CD4-positive, alpha-beta memory T cell (primary cell): ENCODE results near the gene CPXM2. TPM values are rescaled to one million over a fixed set of nuclear protein-coding genes. Genes with fewer than 3 reads are reported as not detected.

ENCODE experiments used
- CTCF ChIA-PET: fragments of 350-600 bp; sonication (Branson Sonifier 250); formaldehyde crosslinking; loops from one replicate; lab custom pipeline; 2021; ENCODE audit warnings: inconsistent platforms; ENCODE audit not compliant: partially characterized antibody; lab: Charles Lee
- POLR2A ChIA-PET: fragments of 350-600 bp; sonication (Branson Sonifier 250); formaldehyde crosslinking; loops from one replicate; lab custom pipeline; 2021; ENCODE audit not compliant: partially characterized antibody; lab: Charles Lee
- DNase-seq, 5 donors: peaks; one replicate each; pipeline versions ENCODE4 v3.0.0 to v3.0.0-alpha.2; 2020 to 2022; ENCODE audit warnings: mixed read lengths in 1 of 5
- H3K27ac ChIP-seq: one replicate; pipeline ENCODE4 v1.7.0; 2013; ENCODE audit warnings: low read depth, low read length
- H3K27me3 ChIP-seq: 2 replicates; pipeline ENCODE4 v1.7.0; 2013; ENCODE audit warnings: mild to moderate bottlenecking, low read length, moderate library complexity; ENCODE audit not compliant: insufficient read depth
- H3K36me3 ChIP-seq: 2 replicates; pipeline ENCODE4 v1.7.0; 2013; ENCODE audit warnings: mild to moderate bottlenecking, low read length, moderate library complexity; ENCODE audit not compliant: insufficient read depth
- H3K4me1 ChIP-seq: 2 replicates; pipeline ENCODE4 v1.7.0; 2013; ENCODE audit warnings: mild to moderate bottlenecking, low read length, moderate library complexity; ENCODE audit not compliant: insufficient read depth
- H3K4me3 ChIP-seq, 2 donors: one replicate each; pipeline ENCODE4 v1.7.0; 2013; ENCODE audit warnings: low read length in 2 of 2, mild to moderate bottlenecking in 1 of 2
- H3K9me3 ChIP-seq, 2 donors: one replicate each; pipeline ENCODE4 v1.7.0; 2013; ENCODE audit warnings: low read length in 2 of 2, control low read depth in 1 of 2; ENCODE audit not compliant: control insufficient read depth in 1 of 2
- H3K27ac Mint-ChIP-seq, 7 donors: one replicate each; pipeline ENCODE4 v1.8.0; 2020 to 2021; ENCODE audit warnings: mixed read lengths in 7 of 7, mild to moderate bottlenecking in 6 of 7, inconsistent platforms in 3 of 7, moderate library complexity in 3 of 7
- H3K27me3 Mint-ChIP-seq, 2 donors: one replicate each; pipeline ENCODE4 v1.8.0; 2020 to 2021; ENCODE audit warnings: mixed read lengths in 2 of 2
- H3K36me3 Mint-ChIP-seq, 2 donors: one replicate each; pipeline ENCODE4 v1.8.0; 2020 to 2021; ENCODE audit warnings: mixed read lengths in 2 of 2, inconsistent platforms in 1 of 2, mild to moderate bottlenecking in 1 of 2
- H3K4me1 Mint-ChIP-seq, 4 donors: one replicate each; pipeline ENCODE4 v1.8.0; 2020 to 2021; ENCODE audit warnings: mixed read lengths in 4 of 4, mild to moderate bottlenecking in 1 of 4
- H3K4me3 Mint-ChIP-seq, 8 donors: one replicate each; pipeline ENCODE4 v1.8.0; 2020 to 2021; ENCODE audit warnings: mixed read lengths in 8 of 8, mild to moderate bottlenecking in 7 of 8, moderate library complexity in 6 of 8, inconsistent platforms in 3 of 8
- H3K9me3 Mint-ChIP-seq, 8 donors: one replicate each; pipeline ENCODE4 v1.8.0; 2020 to 2021; ENCODE audit warnings: mixed read lengths in 8 of 8, mild to moderate bottlenecking in 5 of 8, inconsistent platforms in 3 of 8, moderate library complexity in 1 of 8
- intact Hi-C: fragments of 100-400 bp; cut with micrococcal nuclease; formaldehyde crosslinking; loops from one replicate; pipeline ENCODE4 v1.15.1; 2023
- polyA plus RNA-seq, 2 donors: library from polyadenylated mRNA; unstranded; fragments of 300-500 nt; fragmentation: Illumina TruSeq; gene quantifications; one replicate each; pipeline ENCODE4 v1.2.3, GENCODE V29; 2021
- total RNA-seq, 2 experiments: library from RNA; stranded (reverse); gene quantifications; one replicate each; pipeline ENCODE4 v1.2.3, GENCODE V29; 2021

CPXM2 gene
- total and polyA plus RNA-seq, 4 experiments from 2014 or later: not detected

DNA sequence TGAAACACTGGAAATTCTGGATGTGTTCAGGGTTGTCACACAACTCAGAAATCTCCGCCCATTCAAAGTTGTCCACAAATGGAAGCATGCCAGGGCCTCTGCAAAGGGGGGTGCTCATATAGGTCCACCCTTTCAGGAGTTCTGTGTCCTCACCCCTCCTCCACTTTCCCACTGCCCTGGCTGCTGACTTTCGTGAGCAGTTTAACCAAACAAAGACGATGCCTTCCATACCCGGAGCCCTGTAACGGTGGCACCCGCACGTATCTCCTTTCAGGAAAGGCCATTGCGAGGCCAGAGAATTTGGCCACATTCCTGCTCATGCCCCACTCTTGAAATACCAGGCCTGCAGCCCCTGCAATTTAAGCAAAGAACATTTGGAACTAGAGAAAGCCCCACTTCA lies 1.4 kb downstream of the CPXM2 start:
- Histone ChIP-seq H3K36me3 (no peaks in the 10 kb centered on the region), H3K27ac (no peak overlapping the region), H3K9me3 (no peaks in the 10 kb centered on the region), H3K4me3 (no peak overlapping the region), H3K27me3 (no peaks in the 10 kb centered on the region), H3K4me1 (no peaks in the 10 kb centered on the region)
- no peak overlapping the region for H3K27ac Mint-ChIP-seq
- H3K27me3 Mint-ChIP-seq: peaks cover 9 to 22% of the 10 kb centered on the region in 2 donors
- no peaks in the 10 kb centered on the region for H3K36me3 Mint-ChIP-seq
- DNase-seq: no peak
- POLR2A ChIA-PET: no interaction called here
- peaks cover 0 to 5% (median 0%) of the 10 kb centered on the region in 4 donors for H3K4me1 Mint-ChIP-seq
- intact Hi-C loops: no loop called here
- H3K9me3 Mint-ChIP-seq: peaks cover 0 to 2% (median 0%) of the 10 kb centered on the region in 8 donors
- CTCF ChIA-PET: no interaction called here
- no peak overlapping the region for H3K4me3 Mint-ChIP-seq

DNA sequence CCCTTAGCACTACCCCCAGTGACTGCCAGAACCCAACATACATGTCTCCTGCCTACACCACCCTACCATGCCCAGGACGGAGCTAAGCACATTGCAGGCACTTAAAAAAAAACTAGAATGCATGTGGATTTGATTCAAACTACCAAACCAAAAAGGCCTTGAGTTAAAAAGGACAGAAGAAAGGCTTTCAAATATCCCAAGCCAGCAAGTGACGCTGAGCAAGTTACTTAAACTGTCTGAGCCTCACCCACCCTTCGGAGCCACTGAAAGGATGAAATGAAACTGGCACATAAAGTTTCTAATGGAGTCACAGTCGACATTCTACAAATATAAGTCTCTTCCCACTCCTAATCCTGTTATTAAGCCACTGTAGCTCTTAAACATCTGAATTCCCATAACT lies 1.8 kb downstream of the CPXM2 start:
- no peak overlapping the region for H3K27ac Mint-ChIP-seq
- no peak for DNase-seq
- Histone ChIP-seq H3K9me3 (no peaks in the 10 kb centered on the region), H3K27ac (no peak overlapping the region), H3K27me3 (no peaks in the 10 kb centered on the region), H3K4me3 (no peak overlapping the region), H3K4me1 (no peaks in the 10 kb centered on the region), H3K36me3 (no peaks in the 10 kb centered on the region)
- ChIA-PET POLR2A (no interaction called here), CTCF (no interaction called here)
- no peak overlapping the region for H3K4me3 Mint-ChIP-seq
- H3K9me3 Mint-ChIP-seq: peaks cover 0 to 2% (median 0%) of the 10 kb centered on the region in 8 donors
- intact Hi-C loops: no loop called here
- H3K27me3 Mint-ChIP-seq: peaks cover 9 to 22% of the 10 kb centered on the region in 2 donors
- H3K36me3 Mint-ChIP-seq: no peaks in the 10 kb centered on the region
- peaks cover 0 to 5% (median 0%) of the 10 kb centered on the region in 4 donors for H3K4me1 Mint-ChIP-seq

DNA sequence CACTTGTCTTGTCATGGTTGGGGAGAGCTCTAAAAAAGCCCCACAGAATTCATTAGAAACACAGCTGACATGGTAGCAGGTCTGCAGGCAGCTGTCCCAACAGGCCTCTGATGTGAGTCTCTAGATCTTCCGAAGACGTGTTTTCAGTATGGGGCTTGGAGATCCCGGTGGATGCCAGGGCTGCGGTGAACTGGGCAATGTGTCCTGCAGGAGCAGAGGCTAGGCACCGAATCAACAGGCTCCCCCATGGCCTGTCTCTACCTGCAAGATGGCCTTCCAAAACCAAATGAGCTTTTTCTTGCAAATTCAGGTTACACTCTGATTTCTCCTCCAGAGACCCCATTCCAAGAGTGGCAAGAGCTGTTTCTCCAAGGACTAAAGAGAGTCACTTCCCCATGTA lies 2.9 kb downstream of the CPXM2 start:
- H3K36me3 Mint-ChIP-seq: no peaks in the 10 kb centered on the region
- Histone ChIP-seq H3K27me3 (no peaks in the 10 kb centered on the region), H3K9me3 (no peaks in the 10 kb centered on the region), H3K27ac (no peak overlapping the region), H3K4me3 (no peak overlapping the region), H3K36me3 (no peaks in the 10 kb centered on the region), H3K4me1 (no peaks in the 10 kb centered on the region)
- H3K9me3 Mint-ChIP-seq: peaks cover 0 to 2% (median 0%) of the 10 kb centered on the region in 8 donors
- H3K27me3 Mint-ChIP-seq: peaks cover 6 to 15% of the 10 kb centered on the region in 2 donors
- no peak overlapping the region for H3K4me3 Mint-ChIP-seq
- ChIA-PET POLR2A (no interaction called here), CTCF (no interaction called here)
- intact Hi-C loops: no loop called here
- peaks cover 0 to 5% (median 0%) of the 10 kb centered on the region in 4 donors for H3K4me1 Mint-ChIP-seq
- H3K27ac Mint-ChIP-seq: no peak overlapping the region
- no peak for DNase-seq

DNA sequence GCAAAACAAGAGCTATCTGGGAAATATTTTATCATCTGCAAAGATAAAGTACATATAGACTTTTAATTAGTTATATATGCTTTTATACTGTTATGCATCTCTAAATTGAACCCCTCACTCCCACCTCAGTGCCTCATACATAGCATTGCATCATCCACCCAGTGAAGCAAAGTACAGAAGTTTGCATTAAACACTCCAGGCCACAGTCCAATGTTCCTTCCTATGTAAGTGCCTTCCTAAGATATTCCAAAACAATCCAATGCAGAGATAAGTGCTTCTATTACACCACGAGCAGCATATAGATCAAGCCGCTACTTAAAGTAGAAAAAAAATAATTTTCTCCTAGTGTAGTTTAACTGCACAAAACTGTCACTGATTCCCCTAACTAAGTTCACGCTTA lies 3.4 kb downstream of the CPXM2 start:
- Histone ChIP-seq H3K27me3 (no peaks in the 10 kb centered on the region), H3K27ac (no peak overlapping the region), H3K4me3 (no peak overlapping the region), H3K36me3 (no peaks in the 10 kb centered on the region), H3K9me3 (no peaks in the 10 kb centered on the region), H3K4me1 (no peaks in the 10 kb centered on the region)
- CTCF ChIA-PET: no interaction called here
- Mint-ChIP-seq H3K4me3 (no peak overlapping the region), H3K36me3 (no peaks in the 10 kb centered on the region), H3K4me1 (peaks cover 0 to 5% (median 0%) of the 10 kb centered on the region in 4 donors), H3K27ac (no peak overlapping the region), H3K9me3 (peaks cover 0 to 2% (median 0%) of the 10 kb centered on the region in 8 donors), H3K27me3 (peaks cover 6 to 15% of the 10 kb centered on the region in 2 donors)
- POLR2A ChIA-PET: no interaction called here
- DNase-seq: no peak
- intact Hi-C loops: no loop called here

DNA sequence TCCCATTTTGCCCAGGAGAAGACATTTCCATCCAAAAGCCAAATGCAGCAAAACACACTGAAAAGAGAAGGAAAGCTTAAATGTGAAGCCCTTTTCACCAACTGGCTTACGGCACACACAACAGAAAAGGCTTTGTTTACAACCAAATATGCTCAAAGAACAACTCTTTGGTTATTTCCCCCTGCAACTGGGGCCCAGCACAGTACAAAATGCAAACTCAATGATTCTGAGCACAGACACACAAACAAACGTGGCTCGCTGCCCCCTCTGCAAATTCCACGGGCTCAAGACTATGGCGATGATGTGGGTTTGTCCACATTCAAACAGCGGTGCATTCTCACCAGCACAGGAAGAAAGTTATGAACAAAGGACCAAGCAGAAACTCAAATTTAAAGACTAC lies 5.3 kb downstream of the CPXM2 start:
- Histone ChIP-seq H3K4me1 (no peaks in the 10 kb centered on the region), H3K27ac (no peak overlapping the region), H3K36me3 (no peaks in the 10 kb centered on the region), H3K4me3 (no peak overlapping the region), H3K9me3 (no peaks in the 10 kb centered on the region), H3K27me3 (no peaks in the 10 kb centered on the region)
- Mint-ChIP-seq H3K4me3 (no peak overlapping the region), H3K4me1 (no peaks in the 10 kb centered on the region), H3K36me3 (no peaks in the 10 kb centered on the region), H3K27ac (no peak overlapping the region), H3K27me3 (peaks cover 3 to 10% of the 10 kb centered on the region in 2 donors), H3K9me3 (peaks cover 0 to 2% (median 0%) of the 10 kb centered on the region in 8 donors)
- DNase-seq: no peak
- intact Hi-C loops: no loop called here
- CTCF ChIA-PET: no interaction called here
- POLR2A ChIA-PET: no interaction called here

DNA sequence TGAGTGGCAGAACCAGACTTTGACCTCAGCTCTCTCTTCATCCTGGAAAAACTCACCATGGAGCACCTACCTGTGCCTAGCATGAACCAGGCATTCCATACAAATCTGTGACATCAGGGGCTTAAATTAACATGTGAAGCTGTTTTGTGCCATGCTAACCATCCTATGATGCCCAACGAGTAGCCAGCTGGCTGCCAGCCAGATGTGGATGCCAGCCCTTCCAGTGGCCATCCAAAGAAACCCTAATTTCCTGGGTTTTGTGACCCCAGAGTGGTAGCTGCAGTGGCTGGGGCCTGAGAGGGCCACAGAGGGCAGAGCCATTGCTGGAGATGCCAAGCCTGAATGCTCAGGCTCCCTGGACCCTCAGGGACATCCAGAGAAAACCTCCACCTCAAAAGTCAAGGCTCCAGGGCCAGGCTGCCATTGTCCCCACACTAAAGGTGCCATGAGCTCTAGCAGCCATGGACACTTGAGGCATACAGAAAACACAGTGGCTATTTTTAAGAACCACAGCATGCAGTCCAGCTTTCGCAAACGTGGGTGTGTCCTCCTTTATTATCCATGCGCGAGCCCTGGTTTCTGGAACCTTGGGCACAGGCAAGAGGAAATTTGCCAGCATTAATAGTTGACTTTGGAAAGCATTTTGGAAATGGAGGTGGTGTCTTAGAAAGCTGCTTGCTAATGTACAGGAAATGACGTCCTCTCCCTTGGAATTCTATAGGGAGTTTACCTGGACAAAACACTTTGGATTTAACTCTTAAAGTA lies 6.0 kb downstream of the CPXM2 start:
- Mint-ChIP-seq H3K36me3 (no peaks in the 10 kb centered on the region), H3K27me3 (peaks cover 1 to 6% of the 10 kb centered on the region in 2 donors), H3K9me3 (peaks cover 0 to 1% (median 0%) of the 10 kb centered on the region in 8 donors), H3K4me3 (no peak overlapping the region), H3K4me1 (no peaks in the 10 kb centered on the region), H3K27ac (no peak overlapping the region)
- intact Hi-C loops: no loop called here
- H3K4me3 ChIP-seq: no peak overlapping the region
- no peaks in the 10 kb centered on the region for H3K9me3 ChIP-seq
- no peak for DNase-seq
- CTCF ChIA-PET: no interaction called here
- H3K27ac ChIP-seq: no peak overlapping the region
- no peaks in the 10 kb centered on the region for H3K36me3 ChIP-seq
- POLR2A ChIA-PET: no interaction called here
- no peaks in the 10 kb centered on the region for H3K27me3 ChIP-seq
- H3K4me1 ChIP-seq: no peaks in the 10 kb centered on the region

DNA sequence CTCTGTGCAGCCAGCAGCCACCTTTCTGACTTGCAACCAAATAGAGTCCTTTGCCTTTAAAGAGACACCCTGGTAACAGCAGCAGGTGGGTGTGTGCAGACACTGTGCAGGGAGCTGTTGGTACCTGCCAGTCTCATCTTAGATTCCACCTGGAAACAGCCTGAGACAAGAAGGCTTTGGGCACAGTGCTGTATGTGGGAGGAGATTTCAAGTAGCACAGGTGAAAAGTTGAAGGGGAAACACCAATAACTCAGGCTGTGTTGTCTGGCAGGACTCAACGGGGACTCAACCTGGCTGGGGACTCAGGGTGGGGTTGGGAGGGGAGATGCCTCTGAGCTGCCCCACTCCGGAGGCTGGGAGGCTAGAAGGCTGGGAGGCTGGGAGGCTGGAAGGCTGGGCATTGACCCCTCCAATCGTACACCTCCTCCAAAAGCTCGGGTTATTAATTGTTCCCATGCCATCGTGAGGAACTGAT lies 6.7 kb downstream of the CPXM2 start:
- Mint-ChIP-seq H3K27me3 (peaks cover 0 to 1% of the 10 kb centered on the region in 2 donors), H3K4me1 (no peaks in the 10 kb centered on the region), H3K9me3 (no peaks in the 10 kb centered on the region), H3K36me3 (no peaks in the 10 kb centered on the region), H3K4me3 (no peak overlapping the region), H3K27ac (no peak overlapping the region)
- no peak overlapping the region for H3K4me3 ChIP-seq
- intact Hi-C loops: no loop called here
- H3K27ac ChIP-seq: no peak overlapping the region
- POLR2A ChIA-PET: no interaction called here
- no peaks in the 10 kb centered on the region for H3K4me1 ChIP-seq
- H3K9me3 ChIP-seq: no peaks in the 10 kb centered on the region
- DNase-seq: no peak
- H3K27me3 ChIP-seq: no peaks in the 10 kb centered on the region
- H3K36me3 ChIP-seq: no peaks in the 10 kb centered on the region
- CTCF ChIA-PET: no interaction called here
